ENCODE measurements around the gene IMPA2. TPM values are rescaled to one million over a fixed set of nuclear protein-coding genes. Genes with fewer than 3 reads are reported as not detected.

The IMPA2 gene
- total RNA-seq, 1 experiment from 2014 or later, result 13.3 TPM

DNA sequence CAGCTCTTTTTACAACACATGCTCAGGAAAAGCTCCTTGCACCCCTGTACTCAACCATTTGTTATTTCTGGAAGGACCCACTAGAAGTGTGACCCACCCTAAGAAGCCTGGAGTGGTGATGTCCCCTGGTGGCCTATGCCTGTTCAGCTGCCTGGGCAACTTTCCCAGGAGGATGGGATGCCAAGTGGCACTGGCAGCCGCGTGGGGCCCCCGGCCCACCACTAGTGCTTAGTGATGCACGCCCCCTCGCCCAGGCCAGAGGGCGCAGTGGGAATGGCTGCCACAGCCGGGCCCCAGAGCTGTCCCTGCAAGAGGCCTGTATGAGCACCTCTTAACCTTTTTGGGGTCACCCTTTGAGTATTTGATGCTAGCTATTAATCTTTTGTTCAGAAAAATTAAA is 18.1 kb downstream of the IMPA2 start:
- no peaks in the 10 kb centered on the region for H3K27me3 ChIP-seq (replicated peaks)
- DNase-seq (ENCODE audit: low read depth in 1 of 2, low spot score in 2 of 2), result no peak
- no peaks in the 10 kb centered on the region for H3K9me3 ChIP-seq (replicated peaks)
- H3K4me3 ChIP-seq, result no peak overlapping the region
- no peak overlapping the region for H3K27ac ChIP-seq
- H3K36me3 ChIP-seq, result no peaks in the 10 kb centered on the region
- H3K4me1 ChIP-seq (replicated peaks), result peaks cover 13% of the 10 kb centered on the region

DNA sequence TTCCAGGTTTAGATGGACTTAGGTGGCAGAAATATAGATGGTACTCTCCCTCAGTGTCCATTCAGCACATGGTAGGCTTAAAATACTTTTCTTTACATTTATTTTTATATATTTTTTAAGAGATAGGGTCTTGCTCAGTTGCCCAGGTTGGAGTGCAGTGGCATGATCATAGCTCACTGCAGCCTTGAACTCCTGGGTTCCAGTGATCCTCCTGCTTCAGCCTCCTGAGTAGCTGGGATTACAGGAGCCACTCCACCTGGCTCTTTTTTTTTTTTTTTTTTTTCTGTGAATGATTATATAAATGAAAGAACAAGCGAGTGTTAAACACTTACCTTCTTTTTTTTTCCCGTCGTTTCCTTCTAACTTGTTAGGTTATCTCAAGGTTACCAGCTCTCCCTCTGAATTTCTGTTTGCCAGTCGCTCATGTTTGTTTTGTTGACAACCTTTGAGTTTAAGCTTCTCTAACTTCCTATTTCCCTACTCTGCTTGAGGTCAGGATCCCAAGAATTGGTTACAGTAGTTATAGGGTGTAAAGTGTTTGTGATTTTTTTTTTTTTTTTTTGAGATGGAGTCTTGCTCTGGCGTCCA is 18.9 kb downstream of the IMPA2 start:
- H3K27me3 ChIP-seq (replicated peaks), result no peaks in the 10 kb centered on the region
- H3K36me3 ChIP-seq, result no peaks in the 10 kb centered on the region
- DNase-seq (ENCODE audit: low read depth in 1 of 2, low spot score in 2 of 2), result no peak
- no peaks in the 10 kb centered on the region for H3K9me3 ChIP-seq (replicated peaks)
- H3K4me3 ChIP-seq, result no peak overlapping the region
- no peak overlapping the region for H3K27ac ChIP-seq
- peaks cover 6% of the 10 kb centered on the region for H3K4me1 ChIP-seq (replicated peaks)

GRCh38 chr18:12001421-12001820 is 20.1 kb downstream of the IMPA2 start:
- H3K27ac ChIP-seq, result no peak overlapping the region
- no peak overlapping the region for H3K4me3 ChIP-seq
- DNase-seq (ENCODE audit: low read depth in 1 of 2, low spot score in 2 of 2), result no peak
- no peaks in the 10 kb centered on the region for H3K9me3 ChIP-seq (replicated peaks)
- H3K27me3 ChIP-seq (replicated peaks), result no peaks in the 10 kb centered on the region
- H3K4me1 ChIP-seq (replicated peaks), result peaks cover 9% of the 10 kb centered on the region
- H3K36me3 ChIP-seq, result no peaks in the 10 kb centered on the region

GRCh38 chr18:12003894-12004293 is 22.6 kb downstream of the IMPA2 start:
- Histone ChIP-seq H3K36me3 (no peaks in the 10 kb centered on the region), H3K9me3 (replicated peaks) (no peaks in the 10 kb centered on the region), H3K4me1 (replicated peaks) (peaks cover 9% of the 10 kb centered on the region), H3K27ac (no peak overlapping the region), H3K27me3 (replicated peaks) (no peaks in the 10 kb centered on the region), H3K4me3 (no peak overlapping the region)
- no peak for DNase-seq (ENCODE audit: low read depth in 1 of 2, low spot score in 2 of 2)

GRCh38 chr18:12005538-12006487 is 24.5 kb downstream of the IMPA2 start:
- Histone ChIP-seq H3K36me3 (no peaks in the 10 kb centered on the region), H3K27me3 (replicated peaks) (no peaks in the 10 kb centered on the region), H3K9me3 (replicated peaks) (no peaks in the 10 kb centered on the region), H3K27ac (no peak overlapping the region), H3K4me3 (no peak overlapping the region), H3K4me1 (replicated peaks) (peaks cover 9% of the 10 kb centered on the region)
- DNase-seq (ENCODE audit: low read depth in 1 of 2, low spot score in 2 of 2), result peak in 1 of 2 experiments; percentile 35

GRCh38 chr18:12006488-12006840 is 25.2 kb downstream of the IMPA2 start:
- Histone ChIP-seq H3K27me3 (replicated peaks) (no peaks in the 10 kb centered on the region), H3K27ac (no peak overlapping the region), H3K4me1 (replicated peaks) (peaks cover 12% of the 10 kb centered on the region), H3K4me3 (no peak overlapping the region), H3K9me3 (replicated peaks) (no peaks in the 10 kb centered on the region), H3K36me3 (no peaks in the 10 kb centered on the region)
- DNase-seq (ENCODE audit: low read depth in 1 of 2, low spot score in 2 of 2), result no peak

DNA sequence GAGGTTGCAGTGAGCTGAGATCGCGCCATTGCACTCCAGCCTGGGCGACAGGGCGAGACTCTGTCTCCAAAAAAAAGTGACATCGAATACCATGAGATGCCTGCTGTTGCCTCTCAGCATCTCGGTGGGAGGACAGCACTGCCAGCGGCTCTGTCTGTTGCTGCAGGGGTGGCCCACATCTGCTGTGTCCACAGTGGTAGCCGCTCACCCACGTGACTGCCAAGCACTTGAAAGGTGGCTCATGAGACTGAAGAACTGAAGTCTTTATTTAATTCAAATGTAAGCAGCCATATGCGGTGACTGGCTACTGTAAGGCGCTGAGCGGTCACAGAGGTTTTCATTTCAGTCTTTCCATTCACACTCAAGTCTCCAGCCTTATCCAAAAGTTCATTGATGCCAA is 25.8 kb downstream of the IMPA2 start:
- peaks cover 18% of the 10 kb centered on the region for H3K4me1 ChIP-seq (replicated peaks)
- H3K4me3 ChIP-seq, result no peak overlapping the region
- H3K9me3 ChIP-seq (replicated peaks), result no peaks in the 10 kb centered on the region
- H3K27me3 ChIP-seq (replicated peaks), result no peaks in the 10 kb centered on the region
- no peaks in the 10 kb centered on the region for H3K36me3 ChIP-seq
- no peak overlapping the region for H3K27ac ChIP-seq
- DNase-seq (ENCODE audit: low read depth in 1 of 2, low spot score in 2 of 2), result no peak

DNA sequence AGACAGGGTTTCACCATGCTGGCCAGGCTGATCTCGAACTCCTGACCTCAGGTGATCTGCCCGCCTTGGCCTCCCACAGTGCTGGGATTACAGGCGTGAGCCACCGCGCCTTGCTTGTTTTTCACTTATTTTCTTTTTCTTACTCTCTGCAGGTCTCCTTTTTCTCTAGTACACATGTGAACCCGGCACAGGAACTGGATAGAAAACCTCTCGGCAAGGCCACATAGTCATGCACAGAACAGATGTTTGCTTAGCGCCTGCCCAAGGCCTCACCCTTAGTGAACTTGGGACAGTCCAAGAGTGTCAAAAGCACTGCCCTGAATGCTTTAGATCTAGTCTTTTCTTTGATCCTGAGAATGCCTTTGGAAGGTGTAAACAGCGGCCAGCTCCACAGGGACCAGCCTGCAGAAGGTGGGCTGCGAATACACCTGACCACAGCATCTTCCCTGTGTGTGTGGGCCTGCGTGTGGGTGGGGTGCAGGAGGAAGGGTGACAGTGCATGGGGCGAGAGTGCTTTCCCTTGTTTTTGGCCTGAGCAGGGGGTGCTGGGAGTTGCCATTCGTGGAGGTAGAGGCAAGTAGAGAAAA is 27.0 kb downstream of the IMPA2 start:
- no peaks in the 10 kb centered on the region for H3K9me3 ChIP-seq (replicated peaks)
- no peak for DNase-seq (ENCODE audit: low read depth in 1 of 2, low spot score in 2 of 2)
- peaks cover 22% of the 10 kb centered on the region for H3K4me1 ChIP-seq (replicated peaks)
- H3K36me3 ChIP-seq, result no peaks in the 10 kb centered on the region
- H3K27me3 ChIP-seq (replicated peaks), result no peaks in the 10 kb centered on the region
- H3K4me3 ChIP-seq, result no peak overlapping the region
- H3K27ac ChIP-seq, result no peak overlapping the region

DNA sequence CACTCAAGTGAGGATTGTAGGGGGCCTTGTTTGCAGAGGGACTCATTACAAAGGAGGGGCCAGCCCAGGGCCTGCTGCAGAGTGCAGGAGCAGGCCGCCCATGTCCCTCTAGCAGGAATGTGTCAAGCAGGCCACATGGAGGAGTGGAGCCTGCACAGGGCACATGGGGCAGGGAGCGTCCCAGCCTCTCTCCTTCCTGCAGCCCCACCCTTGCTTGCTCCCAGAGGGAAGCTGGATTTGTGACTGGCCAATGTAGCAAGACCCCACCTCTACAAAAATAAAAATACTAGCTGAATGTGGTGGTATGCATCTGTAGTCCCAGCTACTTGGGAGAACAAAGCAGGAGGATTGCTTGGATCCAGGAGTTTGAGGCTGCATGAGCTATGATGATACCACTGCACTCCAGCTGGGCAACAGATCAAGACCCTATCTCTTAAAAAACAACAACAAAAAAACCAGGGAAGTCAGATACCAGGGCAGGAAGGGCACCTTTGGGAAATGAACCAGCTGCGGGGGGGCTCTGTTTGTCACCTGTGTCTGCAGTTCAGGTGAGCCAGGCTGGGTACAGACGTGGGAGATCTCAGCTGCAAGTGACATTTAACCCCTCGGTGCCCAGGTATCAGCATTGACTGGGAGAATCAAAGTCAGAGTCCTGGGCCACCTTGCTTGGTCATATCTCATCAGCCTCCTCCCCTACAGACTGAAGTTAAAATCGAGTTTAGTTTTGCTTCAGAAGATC is 27.7 kb downstream of the IMPA2 start:
- no peak overlapping the region for H3K4me3 ChIP-seq
- H3K27ac ChIP-seq, result no peak overlapping the region
- H3K36me3 ChIP-seq, result no peaks in the 10 kb centered on the region
- H3K4me1 ChIP-seq (replicated peaks), result peaks cover 22% of the 10 kb centered on the region
- no peaks in the 10 kb centered on the region for H3K9me3 ChIP-seq (replicated peaks)
- H3K27me3 ChIP-seq (replicated peaks), result no peaks in the 10 kb centered on the region
- DNase-seq (ENCODE audit: low read depth in 1 of 2, low spot score in 2 of 2), result no peak

- Histone ChIP-seq H3K9me3 (replicated peaks) (no peaks in the 10 kb centered on the region), H3K36me3 (no peaks in the 10 kb centered on the region), H3K4me1 (replicated peaks) (peaks cover 22% of the 10 kb centered on the region), H3K4me3 (no peak overlapping the region), H3K27me3 (replicated peaks) (no peaks in the 10 kb centered on the region), H3K27ac (no peak overlapping the region)
- no peak for DNase-seq (ENCODE audit: low read depth in 1 of 2, low spot score in 2 of 2)
Observed at GRCh38 chr18:12009581-12010140, 28.4 kb downstream of the IMPA2 start.

DNA sequence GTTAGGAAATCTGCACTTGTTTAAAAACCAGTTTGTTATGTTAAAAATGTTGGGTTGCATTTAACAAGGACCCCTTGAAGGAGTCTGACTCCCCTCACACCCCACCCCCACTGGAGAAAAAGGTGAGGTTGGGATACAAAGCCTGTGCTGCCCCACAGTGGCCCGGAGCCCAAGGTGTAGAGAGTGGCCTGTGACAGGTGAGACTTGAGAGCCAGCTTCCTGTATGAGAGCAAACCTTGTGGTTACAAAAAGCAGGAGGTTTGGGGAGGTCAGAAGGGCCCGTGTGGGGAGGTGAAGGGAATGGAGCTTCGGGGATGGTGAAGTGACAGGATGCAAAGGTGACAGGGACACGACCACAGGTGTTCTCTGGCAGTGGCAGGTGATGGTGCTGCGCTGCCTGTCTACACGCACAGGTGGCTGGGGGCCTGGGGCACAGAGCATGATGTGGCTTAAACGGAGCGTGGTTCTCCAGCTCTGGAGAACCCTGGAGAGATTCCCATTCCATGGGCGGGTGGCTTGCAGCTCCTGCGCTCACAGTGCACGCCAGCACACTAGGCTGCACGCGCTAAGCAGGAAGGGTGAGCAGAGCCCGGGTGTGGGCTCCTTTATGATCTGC is 29.0 kb downstream of the IMPA2 start:
- Histone ChIP-seq H3K9me3 (replicated peaks) (no peaks in the 10 kb centered on the region), H3K4me1 (replicated peaks) (peaks cover 22% of the 10 kb centered on the region), H3K27ac (no peak overlapping the region), H3K27me3 (replicated peaks) (no peaks in the 10 kb centered on the region), H3K36me3 (no peaks in the 10 kb centered on the region), H3K4me3 (no peak overlapping the region)
- no peak for DNase-seq (ENCODE audit: low read depth in 1 of 2, low spot score in 2 of 2)

GRCh38 chr18:12011199-12011956 is 30.1 kb downstream of the IMPA2 start:
- no peak overlapping the region for H3K27ac ChIP-seq
- no peak for DNase-seq (ENCODE audit: low read depth in 1 of 2, low spot score in 2 of 2)
- no peaks in the 10 kb centered on the region for H3K27me3 ChIP-seq (replicated peaks)
- H3K4me1 ChIP-seq (replicated peaks), result peaks cover 12% of the 10 kb centered on the region
- H3K9me3 ChIP-seq (replicated peaks), result no peaks in the 10 kb centered on the region
- no peak overlapping the region for H3K4me3 ChIP-seq
- no peaks in the 10 kb centered on the region for H3K36me3 ChIP-seq
